Stimulated activated CD4-positive, alpha-beta T cell treated with anti-CD3 and anti-CD28 coated beads, Interleukin-15, amount 100 ng/mL, for 1 hour (primary cell): ENCODE measurements around the gene SLC2A6.

Experiments
- DNase-seq, 2 donors: peaks; one replicate each; pipeline ENCODE4 v3.0.0-alpha.2; 2020; ENCODE audit warnings: low read depth in 1 of 2, low spot score in 1 of 2

The SLC2A6 gene

DNA sequence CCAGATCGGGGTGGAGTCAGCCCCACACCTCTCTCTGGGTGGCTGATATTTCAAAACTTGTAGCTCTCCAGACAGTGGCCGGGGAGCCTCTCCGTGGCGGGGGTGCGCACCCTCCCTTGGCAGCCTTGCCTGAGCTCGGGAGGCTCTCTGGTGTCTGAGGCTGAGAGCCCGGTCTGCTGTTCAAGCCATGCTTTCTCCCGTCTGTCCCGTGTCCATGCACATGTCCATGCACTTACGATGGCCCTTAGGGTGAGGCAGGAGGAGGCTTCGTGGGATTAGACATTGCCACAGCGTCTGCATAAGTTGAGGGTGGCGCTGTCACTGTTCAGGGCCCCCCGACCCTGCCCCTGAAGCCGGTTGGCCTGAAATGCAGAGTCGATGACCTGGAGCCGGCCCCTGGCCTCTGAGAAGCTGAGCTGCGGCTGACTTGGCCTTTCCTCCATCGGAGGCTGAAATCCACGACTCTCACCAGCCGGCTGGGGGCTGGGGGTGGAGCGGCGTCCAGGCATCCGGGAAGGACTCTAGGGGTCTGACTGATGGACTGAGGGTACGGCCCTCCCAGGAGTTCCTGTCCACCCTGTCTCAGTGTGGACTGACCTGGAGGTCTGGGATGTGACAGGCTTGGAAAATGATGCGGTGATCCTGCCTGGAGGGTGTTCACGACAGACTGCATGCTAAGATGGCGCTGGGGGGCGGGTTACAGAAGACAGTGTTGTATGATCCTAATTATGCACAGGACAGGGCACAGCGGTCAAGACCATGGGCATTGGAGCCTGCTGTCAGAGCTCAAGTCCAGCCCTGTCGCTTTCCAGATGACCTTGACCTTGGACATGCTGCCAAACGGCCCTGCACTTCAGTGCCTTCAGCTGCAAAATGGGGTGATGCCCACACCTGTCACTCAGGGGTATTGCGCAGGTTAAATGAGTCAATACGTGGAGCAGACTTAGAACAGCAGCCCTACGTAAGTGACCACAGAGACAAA lies 18.3 kb upstream of the SLC2A6 start:
- DNase-seq = no peak

DNA sequence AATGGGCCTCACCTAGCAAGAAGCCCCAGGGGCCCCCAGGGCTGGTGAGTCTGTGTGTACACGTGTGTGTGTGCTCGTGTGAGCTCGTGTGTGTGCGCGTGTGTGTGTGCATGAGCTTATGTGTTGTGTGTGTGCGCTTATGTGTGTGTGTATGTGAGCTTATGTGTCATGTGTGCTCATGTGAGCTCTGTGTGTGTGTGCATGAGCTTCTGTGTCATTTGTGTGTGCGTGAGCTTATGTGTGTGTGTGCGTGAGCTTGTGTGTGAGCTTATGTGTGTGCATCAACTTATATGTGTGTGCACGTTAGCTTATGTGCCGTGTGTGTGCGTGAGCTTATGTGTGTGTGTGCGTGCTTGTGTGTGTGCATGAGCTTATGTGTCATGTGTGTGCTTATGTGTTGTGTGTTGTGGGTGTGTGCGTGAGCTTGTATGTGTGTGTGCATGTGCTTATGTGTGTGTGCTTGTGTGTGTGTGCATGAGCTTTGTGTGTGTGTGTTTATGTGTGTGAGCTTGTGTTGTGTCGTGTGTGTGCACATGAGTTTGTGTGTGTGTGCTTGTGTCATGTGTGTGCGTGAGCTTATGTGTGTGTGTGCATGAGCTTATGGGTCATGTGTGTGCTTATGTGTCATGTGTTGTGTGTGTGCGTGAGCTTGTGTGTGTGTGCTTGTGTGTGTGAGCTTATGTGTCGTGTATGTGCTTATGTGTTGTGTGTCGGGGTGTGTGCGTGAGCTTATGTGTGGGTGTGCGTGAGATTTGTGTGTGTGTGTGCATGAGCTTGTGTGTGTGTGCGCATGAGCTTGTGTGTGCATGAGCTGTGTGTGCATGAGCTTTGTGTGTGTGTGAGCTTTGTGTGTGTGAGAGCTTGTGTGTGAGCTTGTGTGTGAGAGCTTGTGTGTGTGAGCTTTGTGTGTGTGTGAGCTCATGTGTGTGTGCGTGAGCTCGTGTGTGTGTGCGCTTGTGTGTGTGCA lies 16.7 kb upstream of the SLC2A6 start:
- no peak for DNase-seq

DNA sequence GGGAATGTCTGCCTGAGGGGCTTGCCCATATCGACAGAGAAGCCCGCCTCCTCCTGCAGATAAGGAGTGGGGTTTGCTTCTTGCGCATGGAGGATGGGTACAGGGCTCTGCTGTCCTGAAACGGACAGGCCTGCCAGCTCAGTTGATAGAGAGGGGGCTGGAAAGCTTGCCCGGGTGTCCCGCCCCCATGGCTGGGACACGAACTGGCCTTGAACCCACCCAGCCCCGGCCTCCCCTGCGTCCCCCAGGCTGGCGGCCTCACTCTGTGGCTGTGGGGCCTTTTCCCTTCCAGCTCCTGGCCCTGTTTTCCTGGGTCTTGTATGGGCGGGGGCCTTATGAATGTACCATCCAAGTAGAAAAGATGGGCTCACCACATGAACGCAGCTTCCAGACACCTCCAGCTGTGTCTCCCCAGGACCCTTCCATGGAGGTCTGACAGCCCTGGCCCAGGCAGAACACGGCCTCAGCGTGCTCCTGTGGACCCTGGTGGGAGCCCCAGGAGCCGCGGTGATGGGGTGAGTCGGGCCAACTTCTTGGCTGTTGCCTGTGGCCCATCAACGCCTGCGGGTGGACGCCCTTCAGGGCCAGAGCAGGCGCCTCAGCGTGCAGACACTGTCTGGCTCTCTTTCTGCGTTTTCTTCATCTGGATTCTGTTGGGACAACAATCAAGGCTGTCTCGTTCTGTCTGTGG lies 15.9 kb upstream of the SLC2A6 start:
- DNase-seq = no peak

DNA sequence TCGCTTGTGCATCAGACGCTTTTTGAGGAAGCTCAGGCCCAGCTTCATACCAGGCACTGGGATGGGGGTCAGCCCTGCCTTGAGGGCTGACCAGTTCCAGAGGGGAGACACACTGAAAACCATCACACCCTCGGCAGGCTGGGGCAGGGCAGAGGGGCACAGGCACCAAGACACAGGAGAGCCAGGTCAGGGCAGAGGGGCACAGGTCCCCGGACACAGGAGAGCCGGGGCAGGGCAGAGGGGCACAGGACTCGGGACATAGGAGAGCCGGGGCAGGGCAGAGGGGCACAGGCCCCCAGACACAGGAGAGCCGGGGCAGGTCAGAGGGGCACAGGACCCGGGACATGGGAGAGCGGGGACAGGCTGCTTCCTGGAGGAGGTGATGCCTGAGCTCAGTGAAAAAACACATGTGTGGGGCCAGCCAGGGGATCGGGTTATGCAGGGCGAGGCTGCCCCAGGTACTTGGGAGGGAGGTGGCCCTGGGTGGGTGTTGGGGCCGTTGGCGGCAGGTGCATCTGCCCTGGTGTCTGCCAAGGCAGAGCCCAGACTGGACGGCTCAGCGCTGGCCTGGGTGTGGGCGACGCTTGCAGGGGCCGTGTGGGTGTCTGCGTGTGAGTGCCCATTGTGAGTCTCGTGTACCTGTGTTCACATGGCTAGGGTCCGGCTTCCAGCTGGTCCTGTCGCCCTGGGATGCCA lies 15.1 kb upstream of the SLC2A6 start:
- no peak for DNase-seq

DNA sequence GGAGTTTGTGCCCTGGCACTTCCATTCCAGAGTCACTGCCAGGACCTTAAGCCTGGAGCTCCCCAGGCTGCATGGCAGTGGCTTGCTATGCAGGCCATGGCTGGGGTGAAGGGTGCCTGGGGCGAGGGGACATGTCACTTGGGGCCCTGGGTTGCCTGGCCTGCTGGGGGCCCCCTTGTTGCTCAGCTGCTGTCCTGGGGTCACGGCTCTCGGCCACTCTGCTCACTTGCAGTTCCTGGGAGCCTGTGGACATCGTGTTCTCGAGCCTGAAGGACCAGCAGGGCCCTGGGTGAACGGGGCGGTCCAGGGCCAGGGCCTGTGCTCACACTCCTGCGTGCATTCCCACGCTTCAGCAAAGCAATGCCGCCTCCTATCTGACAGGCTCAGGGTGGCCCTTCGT lies 14.5 kb upstream of the SLC2A6 start:
- DNase-seq = no peak

DNA sequence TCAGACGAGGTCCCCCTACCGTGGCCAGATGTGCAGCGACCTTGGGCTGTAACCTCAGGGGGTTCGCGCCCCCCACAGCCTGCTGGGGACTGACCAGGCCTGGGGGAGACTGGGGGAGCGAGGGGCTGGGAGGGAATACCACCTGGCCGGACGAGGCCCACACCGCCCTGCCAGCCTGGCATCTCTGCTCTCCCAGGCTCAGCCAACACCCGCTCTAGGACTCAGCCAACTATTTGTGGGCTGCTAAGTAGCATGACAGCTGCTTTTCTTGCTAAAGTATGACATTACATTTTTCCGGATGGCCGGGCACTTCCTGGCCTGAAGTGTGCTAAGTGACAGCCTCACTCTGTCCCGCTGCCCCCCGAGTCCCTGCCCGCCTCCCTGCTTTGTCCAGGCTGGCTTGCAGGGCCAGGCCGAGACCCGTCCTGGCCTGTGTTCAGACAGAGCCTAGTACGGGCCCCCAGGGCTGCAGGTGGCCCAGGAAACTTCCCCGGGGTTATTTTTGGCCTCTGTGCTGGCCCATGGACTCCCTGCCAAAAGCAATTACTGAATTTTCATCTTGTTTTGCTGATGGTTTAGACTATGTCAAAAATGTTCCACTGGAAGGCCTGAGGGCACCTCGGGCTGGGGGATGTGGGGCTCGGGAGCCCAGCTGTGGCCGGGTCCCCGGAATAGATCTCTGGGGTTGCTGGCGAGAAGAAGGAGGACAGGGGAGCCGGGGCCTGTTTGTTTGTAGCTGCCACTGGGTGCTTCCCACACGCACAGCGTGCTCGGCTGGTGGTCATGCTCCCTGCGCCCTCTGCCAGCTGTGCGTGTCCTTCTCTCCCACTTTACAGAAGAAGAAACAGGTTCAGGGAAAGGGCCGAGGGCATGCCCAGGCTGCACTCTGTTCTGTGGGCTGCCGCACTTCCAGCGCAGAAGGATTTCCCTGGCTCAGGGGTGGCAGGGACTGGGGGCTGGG lies 13.4 kb upstream of the SLC2A6 start:
- DNase-seq = no peak

DNA sequence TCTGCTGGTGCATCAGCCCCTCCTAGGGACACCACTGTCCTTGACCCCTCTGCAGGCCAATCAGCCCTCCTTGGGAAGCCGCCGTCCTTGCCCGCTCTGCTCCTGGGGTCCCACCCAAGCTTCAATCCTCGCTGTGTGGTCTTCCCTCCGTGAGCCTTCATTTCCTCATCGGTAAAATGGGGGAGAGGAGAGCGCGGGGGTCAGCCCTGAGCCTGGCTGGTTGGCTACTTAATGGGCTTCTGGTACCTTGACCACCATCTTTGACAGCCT lies 12.7 kb upstream of the SLC2A6 start:
- no peak for DNase-seq

DNA sequence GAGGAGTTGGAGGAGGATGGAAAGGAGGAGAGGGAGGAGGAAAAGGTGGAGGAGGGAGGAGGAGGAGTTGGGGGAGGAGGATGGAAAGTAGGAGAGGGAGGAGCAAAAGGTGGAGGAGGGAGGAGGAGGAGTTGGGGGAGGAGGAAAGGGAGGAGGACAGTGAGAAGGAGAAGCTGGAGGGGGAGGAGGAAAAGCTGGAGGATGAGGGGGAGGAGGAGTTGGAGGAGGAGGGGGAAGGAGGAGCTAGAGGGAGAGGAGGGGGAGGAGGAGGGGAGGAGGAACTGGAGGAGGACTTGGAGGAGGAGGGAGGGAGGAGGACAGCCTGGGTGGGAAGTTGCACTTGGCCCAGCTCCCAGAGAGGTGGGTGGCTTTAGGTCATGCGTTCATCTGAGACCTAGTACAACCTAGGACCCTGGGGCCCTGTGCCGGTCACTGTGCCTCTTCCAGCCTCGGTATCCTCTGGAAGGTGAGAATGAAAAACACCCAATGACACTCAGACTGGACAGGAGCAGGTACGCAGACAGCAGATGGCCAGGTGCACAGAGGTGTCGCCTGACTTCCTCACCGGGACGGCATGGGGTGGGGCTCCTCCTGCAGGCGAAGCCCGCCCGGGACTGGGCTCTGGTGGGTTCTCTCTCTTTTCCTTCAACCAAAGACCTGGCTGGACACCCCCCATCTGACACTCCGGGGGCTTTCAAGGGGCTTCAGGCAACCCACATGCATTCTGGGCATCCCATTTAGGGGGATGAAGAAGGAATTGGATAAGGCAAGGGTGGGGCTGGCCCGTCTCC lies 12.2 kb upstream of the SLC2A6 start:
- DNase-seq = no peak

DNA sequence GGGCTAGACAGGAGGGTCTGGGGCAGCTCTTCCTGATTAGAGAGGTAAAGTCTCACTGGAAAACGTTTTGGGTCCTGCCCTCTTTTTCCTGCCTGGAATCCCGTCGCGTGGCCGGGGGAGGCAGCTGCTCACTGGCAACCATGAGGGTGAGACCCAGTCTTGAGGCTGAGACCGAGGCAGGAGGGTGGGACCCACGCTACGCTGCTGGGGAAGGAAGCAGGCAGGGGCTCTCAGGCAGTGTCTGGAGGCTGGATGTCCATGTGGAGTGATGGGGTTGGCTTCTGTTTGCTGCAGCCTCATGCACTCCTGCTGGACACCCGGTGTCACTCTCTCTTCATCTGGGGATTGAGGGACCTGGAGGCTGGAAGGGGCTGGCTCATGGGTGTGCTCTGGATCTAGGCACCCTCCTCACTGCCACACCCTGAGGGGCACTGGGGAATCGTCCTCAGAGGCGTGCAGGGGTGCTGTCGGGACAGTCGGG lies 11.3 kb upstream of the SLC2A6 start:
- DNase-seq = no peak

DNA sequence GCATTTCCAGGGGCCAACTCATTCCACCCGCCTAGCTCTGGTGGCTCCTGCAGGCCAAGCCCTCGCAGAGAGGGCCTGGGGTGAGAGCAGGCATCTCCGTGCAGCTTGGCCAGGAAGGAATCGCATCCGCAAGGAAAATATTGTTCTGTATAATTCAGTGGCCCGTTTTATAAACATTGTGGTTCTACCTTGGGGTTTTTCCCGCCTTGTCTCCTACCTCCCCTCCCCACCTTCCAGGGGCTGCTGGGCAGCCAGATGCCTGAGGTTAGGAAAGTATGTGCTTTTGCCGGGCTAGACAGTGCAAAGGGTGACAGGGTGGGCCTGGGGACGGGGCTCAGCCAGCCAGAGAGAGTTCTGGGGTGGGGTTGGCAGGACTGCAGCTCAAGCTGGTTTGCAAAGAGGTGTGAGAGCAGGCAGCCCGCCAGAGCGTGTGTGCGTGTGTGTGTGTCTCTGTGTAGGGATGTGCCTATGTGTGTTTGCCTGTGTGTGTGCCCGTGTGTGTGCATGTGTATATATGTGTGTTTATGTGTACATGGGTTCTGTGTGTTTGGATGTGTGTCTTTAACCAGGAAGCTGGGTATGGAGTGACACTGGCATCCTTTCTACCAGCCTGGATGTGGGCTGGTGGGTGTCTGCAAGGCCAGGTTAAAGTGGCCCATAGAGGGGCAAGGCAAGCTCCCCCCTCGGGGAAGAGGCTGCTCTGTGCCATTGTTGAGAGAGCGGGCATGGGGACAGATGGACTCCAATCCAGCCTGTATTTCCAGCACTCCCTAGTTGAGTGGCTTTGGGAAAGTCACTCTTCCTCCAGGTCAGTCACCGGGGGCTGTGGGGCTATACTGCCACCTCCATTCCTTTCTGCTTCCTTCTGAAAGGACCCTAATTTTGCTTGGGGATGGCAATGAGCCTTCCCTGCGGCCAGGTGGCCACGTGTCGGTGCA lies 10.6 kb upstream of the SLC2A6 start:
- DNase-seq = no peak

DNA sequence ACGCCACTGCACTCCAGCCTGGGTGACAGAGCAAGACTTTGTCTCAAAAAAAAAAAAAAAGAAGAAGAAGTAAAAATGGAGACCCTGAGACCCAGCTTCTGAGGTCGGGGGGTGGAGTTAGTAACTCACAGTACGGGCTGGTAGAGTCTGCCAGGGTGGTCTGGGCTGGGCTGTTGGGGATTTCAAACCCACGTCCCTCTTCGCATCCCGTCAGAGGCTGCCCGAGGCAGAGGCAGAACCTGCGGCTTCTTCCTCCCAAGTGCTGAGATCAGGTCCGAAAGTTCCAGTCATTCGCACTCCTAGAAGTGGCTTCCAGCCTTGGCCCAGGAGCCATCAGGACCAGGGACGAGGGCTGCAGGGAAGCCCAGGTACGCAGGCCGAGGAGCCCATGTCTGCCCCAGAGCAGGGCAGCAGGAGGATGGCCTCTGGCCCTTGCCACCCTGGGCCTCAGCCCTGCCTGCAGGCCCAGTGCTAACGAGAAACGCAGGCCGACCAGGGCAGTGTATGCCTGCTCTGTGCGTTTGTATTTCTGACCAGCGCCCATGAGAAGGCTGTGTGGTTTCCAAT lies 9.9 kb upstream of the SLC2A6 start:
- no peak for DNase-seq

DNA sequence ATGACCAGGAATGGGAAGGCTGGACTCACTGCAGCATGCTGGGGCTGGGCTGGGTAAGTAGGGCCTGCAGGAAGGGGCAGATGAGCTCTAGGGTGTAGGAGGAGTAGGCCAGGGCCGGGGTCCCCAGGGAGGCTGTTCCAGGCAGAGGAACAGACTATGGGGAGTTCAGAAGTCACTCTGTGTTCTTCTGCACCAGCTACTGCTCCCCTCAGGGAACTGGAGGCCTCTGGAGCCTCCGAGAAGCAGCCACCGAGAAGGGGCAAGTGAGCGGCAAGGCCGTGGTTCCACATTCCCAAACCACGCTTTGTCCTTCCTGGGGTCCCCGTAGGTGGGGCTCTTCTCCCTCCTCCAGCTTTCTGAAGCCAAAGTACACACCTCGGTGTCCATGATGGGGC lies 8.4 kb upstream of the SLC2A6 start:
- DNase-seq = no peak

DNA sequence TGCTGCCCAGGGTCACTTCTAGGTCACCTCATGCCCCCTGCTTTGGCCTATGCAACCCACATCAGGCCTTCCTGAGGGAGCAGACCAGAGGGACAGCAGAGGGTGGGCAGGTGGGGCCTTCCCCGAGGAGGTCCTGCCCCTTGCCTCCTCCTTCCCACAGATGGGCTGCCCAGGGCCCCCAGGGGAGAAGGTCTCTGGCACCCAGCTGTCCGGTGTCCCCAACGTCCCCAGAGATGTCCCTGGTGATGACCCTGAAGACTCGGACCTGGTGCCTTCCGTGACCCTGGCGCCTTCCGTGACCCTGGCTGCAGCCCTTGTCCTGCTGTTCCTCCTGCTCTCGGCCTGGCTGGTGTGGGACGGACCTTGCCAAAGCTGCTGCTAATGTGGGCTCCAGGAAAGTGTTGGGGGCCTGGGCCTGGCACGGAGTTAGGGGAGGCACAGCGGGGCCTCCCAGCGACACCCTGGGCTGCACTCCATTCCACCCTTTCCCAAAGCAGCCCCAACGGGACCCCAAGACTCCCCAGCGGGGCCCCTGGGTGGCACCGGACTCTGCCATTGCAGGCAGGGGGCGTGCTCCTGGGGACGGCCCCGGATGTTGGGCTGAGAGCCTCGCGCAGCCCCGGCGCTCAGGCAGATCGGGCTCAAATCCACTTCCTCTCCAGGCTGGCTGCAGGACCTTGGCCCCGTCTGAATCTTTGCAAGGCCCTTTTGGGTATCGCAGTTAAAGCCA lies 6.8 kb upstream of the SLC2A6 start:
- no peak for DNase-seq

DNA sequence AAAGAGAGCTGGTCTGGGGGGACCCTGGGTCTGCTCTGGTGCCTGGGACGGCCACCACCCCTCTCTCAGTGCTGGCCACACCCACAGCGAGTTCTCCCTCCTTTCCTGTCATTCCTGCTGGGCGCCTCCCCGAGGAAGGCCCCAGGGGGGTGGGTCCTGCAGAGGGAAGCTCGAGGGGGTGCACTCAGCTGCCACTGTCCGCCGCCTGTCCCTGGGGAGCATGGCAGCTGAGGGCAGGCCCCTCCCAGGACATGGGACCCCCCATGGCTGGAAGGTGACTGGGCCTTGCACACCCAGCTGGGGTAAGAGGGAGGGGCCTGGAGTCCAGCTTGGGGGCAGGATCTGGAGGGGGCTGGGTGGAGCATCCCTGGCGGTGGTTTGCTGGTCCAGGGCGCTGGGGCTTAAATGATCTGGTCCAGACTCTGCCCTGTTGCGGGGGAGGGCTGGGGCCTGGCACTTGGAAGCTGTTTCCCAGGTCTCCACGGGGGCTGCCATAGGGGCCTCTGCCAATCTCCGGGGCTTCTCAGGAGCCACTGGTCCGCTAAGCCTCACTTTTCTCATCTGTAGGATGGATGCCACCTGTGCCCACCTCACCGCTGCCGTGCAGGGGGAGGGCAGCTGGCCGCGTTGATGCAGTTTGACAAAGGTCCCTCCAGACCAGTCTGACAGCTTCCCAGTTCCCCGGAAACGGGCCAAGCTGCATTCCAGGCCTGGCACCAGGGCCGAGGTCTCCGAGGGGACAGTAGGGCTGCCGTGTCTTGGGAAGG lies 6.0 kb upstream of the SLC2A6 start:
- DNase-seq = no peak

DNA sequence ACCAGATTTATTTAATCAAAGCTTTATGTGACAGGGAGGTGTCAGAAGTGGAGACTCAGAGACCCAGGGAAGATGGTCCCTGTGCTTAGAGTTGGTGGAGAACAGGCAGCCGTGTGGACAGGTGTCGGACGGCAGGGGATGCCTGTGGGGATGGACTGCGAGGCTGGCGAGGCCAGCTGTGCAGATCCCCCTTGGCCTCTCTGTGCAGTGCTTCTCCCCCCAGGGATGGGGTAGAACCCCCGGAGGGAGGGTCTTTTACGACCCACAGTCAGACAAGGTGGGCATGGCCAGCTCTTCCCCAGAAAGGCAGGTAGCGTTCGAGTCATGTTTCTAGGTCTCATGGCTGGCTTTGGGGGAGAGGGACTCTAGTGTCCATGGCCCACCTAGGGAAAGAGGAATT lies 4.7 kb upstream of the SLC2A6 start:
- no peak for DNase-seq
